ENCODE results near the gene COL27A1.

Gene COL27A1

DNA sequence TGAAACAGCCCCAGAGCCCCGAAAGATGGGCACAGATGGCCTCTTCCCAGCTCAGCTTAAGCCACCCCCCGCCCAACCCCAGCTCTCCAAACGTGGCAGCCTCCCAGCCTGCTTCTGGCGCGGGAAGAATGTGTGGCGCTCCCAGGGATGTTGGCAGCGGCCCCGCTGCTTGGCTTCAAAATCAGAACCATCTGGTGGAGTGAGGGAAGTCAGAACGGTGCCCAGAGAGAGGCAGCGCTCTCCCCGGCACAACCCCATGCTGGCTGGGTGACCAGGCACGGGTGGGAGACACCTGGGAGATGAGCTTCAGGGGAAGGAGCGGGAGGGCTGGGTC is 94.9 kb downstream of the COL27A1 start:
- no peak for DNase-seq

- DNase-seq = no peak
Observed at GRCh38 chr9:114250648-114251047, 95.3 kb downstream of the COL27A1 start.

DNA sequence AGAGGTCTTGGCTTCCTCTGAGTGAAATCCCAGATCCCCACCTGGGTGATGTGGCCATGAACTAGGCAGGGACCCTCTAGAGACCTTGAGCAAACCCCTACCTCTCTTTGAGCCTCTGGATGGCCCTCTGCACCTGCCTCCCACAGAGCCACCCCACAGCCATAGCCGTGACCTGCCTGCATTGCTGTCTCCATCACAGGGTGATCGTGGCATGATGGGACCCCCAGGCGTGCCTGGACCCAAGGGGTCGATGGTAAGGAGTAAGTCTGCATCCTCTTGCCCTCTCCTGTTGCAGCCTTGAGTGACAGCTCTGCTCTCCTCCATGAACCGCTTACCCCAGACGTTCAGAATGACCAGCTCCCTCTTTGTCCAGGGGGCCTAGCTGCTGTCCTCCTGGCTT is 97.1 kb downstream of the COL27A1 start:
- no peak for DNase-seq

GRCh38 chr9:114256827-114257328 is 101.5 kb downstream of the COL27A1 start:
- DNase-seq = no peak

DNA sequence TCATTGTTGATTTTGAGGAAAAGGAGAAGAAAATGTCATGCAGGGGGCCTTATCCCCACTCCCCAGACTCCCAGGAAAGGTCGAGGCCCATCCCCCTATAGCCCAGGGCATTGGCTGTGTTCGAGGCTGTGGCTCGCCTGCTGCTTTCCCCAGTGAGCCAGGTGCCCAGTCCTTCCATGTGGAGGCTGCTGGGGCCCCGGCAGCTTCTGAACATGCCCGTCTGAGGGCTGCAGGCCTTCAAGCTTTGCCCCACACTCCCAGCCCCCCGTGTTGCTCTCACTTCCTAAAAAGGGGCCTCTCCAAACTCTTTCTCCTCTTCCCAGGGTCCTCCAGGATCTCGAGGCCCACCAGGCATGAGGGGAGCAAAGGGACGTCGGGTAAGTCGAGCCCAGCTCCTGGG is 102.9 kb downstream of the COL27A1 start:
- no peak for DNase-seq

DNA sequence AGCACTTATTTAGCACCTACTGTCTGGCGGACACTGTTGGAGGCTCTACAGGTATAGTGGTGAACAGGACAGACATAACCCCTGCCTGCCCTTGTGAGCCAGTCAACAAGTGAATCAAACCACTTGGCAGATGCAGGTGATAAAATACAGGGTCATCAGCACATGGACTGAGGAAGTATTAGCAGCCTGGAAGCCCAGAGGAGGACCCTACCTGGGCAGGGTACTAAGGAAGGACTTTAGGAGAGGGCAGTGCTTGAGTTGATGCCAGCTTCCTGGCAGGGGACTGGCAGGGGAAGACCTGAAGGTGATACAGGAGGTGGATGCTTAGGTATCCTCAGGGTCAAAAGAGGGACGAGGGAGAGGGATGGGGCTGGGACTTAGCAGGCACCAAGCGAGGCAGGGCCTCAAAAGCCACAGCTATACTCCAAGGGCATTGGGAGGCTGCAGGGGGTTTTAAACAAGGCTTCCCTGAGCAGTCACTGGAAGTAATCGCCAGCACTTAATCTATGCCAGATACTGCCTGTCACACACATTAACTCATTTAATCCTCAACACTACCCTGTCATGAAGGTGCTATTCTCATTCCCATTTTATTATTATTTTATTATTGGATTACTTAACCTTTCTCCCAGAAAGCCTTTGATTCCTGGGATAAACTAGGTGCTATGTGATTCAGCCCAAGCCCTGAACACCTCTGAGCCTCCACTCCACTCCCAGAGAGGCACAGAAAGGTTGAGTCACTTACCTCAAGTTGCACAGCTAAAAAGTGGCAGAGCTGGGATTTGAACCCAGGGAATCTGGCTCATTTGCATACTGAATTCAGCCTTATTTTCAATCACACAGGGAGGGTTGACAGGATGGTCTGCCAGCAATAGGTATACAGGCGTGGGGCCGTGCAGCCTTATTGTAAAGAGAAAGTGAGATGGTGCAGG is 103.8 kb downstream of the COL27A1 start:
- DNase-seq = no peak

DNA sequence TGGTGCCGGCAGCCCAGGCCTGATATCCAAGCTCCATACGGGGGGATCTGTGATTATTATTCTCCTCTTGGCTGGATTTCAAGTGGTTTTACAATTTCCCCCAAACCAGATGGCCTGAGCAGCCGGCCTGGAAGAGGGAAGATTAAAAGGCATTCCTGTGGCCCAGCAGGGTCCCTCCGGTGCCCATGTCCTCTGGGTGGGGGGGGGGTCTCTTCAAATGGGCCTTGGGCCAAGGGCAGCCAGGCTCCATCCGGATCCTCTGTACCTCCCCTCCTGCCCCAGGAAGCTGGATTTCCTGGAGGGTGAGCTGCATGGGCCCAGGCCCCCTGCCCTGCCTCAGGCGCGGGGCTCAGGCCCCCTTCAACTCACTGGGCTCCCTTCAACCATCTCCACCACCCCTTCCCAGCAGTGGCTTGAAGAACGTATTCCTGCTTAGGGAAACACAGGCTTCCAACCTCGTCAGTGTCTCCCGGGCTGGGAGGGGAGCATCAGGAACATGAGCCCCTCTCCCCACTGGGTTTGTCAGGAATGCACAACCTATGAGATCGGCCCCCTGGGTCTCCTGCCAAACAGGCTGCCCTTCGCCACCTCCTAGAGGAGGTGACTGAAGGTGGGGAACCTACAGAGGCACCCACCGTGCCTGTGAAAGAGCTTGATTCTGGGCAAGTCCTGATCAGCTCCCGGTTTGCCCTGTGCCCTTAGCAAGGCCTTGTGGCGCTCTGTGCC is 104.6 kb downstream of the COL27A1 start:
- no peak for DNase-seq

DNA sequence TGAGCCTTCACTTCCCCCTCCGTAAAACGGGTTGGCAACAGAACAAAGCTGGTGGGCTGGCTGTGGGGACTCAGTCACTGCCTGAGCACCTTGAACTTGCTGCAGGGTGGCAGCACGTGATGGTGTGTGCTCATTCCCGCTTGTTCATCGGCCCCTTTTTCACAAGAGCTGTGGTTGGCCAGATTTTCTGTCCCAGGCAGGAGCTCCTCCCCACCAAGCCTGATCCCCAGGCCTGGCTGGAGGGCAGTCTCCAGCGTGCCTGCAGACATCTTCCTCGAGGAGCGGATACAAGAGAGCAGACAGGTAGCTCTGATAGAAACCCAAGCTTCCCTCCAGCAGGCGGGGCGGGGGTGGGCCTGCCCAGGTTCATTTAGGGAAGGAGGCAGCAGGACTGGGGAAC is 105.7 kb downstream of the COL27A1 start:
- DNase-seq = no peak

DNA sequence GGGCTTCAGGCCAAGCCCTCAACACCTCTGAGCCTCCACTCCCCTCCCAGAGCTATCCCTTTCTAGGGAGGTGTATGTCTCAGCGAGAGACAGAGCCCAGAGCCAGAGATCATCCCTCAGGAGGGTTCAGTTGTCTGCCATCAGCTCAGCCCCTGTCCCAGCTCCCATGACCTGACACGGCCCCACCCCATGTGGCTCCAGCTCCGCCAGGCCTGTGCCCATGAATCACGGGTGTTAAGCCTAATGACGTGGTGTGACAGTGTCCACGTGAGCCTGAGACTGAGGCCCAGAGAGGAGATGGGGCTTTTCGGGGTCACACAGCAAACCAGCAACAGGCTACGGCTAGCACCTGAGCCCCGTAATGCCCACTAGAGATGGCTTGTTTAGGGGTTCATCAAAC is 106.7 kb downstream of the COL27A1 start:
- DNase-seq = no peak

DNA sequence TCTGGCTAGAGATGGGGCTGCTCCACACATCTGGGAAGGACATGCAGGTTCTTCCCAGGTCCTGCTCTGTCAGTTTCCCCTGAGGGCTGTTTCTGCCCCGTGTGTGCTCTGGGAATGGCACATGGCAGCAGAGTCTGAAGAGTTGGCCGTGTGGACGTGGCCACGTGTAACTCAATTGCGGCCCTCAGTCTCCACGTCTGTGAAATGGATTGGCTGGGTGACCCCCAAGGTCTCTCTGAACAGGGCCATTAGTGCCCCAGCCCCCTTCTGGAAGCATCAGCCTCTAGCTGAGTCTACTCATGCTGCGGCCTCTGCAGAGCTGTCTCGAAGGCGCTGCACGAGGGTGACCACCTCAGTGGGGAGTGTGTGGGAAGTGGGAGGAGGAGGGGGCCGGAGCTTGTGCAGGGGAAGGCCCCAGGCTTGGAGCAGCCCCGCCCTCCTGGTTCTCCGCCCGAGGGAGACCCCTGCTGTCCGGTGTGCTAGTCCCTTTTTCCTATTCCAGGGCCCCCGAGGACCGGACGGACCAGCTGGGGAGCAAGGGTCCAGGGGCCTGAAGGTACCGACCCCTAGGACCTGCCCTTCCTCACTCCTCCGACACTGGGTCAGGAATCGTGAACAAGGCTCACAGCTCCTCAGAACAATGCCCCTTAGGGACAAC is 108.6 kb downstream of the COL27A1 start:
- no peak for DNase-seq

DNA sequence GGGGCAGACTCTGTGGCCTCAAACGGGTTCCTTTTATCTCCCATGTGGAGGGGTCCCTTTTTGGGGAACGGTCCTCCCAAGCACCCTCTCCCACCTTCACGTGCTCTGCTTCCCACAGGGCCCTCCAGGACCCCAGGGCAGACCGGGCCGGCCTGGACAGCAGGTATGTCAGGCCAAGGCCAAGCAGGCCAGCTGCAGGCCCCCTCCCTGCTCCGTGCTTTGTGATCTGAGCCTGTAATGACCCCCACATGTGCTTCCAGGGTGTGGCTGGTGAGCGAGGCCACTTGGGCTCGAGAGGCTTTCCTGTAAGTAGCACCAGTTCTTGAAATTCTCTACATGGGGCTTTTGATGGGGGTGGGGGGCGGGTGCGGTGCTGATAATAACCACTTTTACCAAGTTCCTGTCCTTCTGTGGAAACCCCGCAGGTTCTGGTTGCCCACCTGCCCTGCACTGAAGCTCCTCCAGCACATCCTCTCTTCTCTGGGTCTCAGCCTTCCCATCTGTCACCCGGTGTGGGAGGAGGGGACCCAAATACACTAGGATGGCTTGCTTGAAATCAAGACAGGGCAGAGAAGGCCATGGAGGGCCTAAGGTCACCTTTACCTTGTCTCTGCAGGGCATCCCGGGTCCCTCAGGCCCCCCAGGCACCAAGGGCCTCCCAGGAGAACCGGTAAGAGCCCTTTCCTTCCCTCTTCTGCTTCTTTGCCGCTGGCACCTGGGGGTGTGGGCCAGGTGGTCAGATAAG is 109.6 kb downstream of the COL27A1 start:
- DNase-seq = no peak

DNA sequence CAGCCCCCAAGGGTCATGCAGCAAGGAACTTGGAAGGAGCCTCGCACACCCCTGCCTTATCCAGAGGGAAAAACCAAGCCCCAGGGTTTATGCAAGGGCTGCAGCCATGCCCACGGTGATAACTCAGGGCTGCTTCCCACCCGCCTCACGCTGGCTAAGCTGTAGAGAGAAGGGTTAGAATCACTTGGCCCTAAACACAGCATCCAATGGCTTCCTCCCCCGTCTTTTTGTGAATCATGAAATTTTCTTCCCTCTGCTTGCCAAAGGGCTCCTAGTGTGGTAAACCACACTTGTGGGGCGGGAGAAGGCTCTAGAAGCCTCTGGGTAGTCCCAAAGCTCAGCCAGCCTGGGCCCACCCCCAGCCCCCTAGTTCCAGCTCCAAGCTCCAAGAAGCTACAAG is 111.6 kb downstream of the COL27A1 start:
- no peak for DNase-seq

- no peak for DNase-seq
Observed at GRCh38 chr9:114269023-114269422, 113.7 kb downstream of the COL27A1 start.

GRCh38 chr9:114270120-114270975 is 115.0 kb downstream of the COL27A1 start:
- no peak for DNase-seq

DNA sequence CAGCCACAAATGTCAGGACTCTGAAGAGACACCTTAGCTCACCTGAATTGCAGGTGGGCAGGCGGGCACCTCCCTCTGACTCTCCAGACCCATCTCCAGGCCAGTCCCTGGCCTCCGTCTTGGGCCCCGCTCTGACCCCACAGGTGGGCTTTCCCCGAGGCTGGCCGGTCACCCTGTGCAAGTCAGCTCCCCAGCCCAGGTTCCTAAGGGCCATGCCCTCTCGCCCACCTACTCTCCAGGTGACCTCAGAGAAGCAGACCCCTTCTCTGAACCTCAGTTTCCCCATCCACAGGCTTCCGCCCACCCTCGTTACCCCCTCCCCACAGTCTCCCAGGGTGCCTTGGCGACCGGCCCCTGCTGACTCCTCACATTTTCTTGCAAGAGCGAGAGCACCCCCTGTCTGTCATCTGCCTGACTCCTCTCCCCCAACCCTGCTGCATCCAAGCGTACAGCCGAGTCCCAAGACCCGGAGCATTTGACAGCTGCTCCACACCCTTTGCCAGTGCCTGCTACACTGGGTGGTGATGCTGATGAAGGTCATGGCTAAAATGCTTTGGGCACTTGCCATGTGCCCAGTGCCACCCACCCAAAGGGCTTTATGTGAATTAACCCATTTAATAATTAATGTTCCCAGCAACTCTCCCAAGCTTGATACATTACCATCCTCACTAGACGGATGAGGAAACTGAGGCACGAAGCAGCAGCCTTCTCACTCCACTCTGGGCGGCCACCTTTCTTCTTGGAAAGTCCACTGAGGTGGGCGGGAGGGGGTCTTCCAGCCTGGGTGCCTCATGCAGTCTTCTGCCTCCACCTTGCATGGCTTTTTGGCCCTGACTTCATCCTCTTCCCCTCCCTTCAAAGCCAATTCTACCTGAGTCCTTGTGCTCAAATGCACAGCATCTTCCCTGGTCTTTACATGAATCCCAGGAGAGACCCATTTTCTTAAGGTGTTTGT is 116.5 kb downstream of the COL27A1 start:
- no peak for DNase-seq

- DNase-seq = no peak
Observed at GRCh38 chr9:114272739-114273431, 117.5 kb downstream of the COL27A1 start.

DNA sequence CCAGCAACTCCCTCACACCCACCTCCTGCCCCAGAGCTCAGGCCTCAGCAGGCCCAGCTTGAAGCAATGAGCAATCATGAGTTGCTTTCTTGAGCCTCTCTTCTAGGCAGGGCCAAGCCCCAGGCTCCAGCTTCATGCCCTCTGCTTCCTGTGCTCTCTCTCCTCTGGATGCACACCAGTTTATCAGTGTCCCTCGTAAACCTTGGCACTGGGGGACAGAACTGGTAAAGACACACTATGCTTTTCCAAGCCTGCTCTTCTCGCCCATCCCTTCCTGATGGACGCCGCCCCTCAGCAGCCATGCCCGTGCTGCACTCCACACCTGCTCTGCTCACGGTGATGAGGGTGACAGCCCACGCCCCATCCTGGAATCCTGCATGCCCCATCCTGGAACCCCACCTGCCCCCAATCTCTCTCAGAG is 118.1 kb downstream of the COL27A1 start:
- DNase-seq = no peak

- DNase-seq = no peak
Observed at GRCh38 chr9:114274217-114274616, 118.9 kb downstream of the COL27A1 start.

GRCh38 chr9:114275246-114276004 is 120.1 kb downstream of the COL27A1 start:
- DNase-seq = no peak

Measured in GF-D8 (cell line).